GM18520 (cell line): ENCODE data around the gene ANXA3.
"Not testable (repeated sequence)": the region's sequence is repeated elsewhere in the genome, so short reads cannot be mapped to it uniquely, and the experiment has no call there.

Experiments used
- ATAC-seq: cut with Tn5 transposase; IDR thresholded peaks from one replicate; pipeline ENCODE4 v1.9.1; 2021; ENCODE audit not compliant: unreplicated experiment

Gene ANXA3

GRCh38 chr4:78551420-78552351 is at the start of gene ANXA3:
ANXA3 (plus strand) TSS chr4:78551770; CDS start chr4:78554474, 2,704 bp downstream.
- no peak for ATAC-seq

- not testable (repeated sequence) for ATAC-seq
Measured at GRCh38 chr4:78506260-78506659, 45.3 kb upstream of the ANXA3 start.

GRCh38 chr4:78509043-78509442 is 42.5 kb upstream of the ANXA3 start:
- no peak for ATAC-seq

GRCh38 chr4:78510108-78510507 is 41.5 kb upstream of the ANXA3 start:
- ATAC-seq, result no peak

GRCh38 chr4:78510681-78511080 is 40.9 kb upstream of the ANXA3 start:
- ATAC-seq, result no peak

- ATAC-seq, result no peak
Measured at GRCh38 chr4:78512357-78512920, 39.1 kb upstream of the ANXA3 start.

GRCh38 chr4:78513411-78513975 is 38.1 kb upstream of the ANXA3 start:
- no peak for ATAC-seq

- ATAC-seq, result no peak
Measured at GRCh38 chr4:78517050-78517652, 34.4 kb upstream of the ANXA3 start.

GRCh38 chr4:78518561-78518960 is 33.0 kb upstream of the ANXA3 start:
- ATAC-seq, result no peak

GRCh38 chr4:78519962-78520361 is 31.6 kb upstream of the ANXA3 start:
- ATAC-seq, result no peak

GRCh38 chr4:78520808-78521226 is 30.8 kb upstream of the ANXA3 start:
- no peak for ATAC-seq

- no peak for ATAC-seq
Measured at GRCh38 chr4:78524009-78524408, 27.6 kb upstream of the ANXA3 start.

- ATAC-seq, result no peak
Measured at GRCh38 chr4:78525559-78525958, 26.0 kb upstream of the ANXA3 start.

- ATAC-seq, result no peak
Measured at GRCh38 chr4:78527103-78527502, 24.5 kb upstream of the ANXA3 start.

GRCh38 chr4:78527555-78527954 is 24.0 kb upstream of the ANXA3 start:
- ATAC-seq, result no peak

GRCh38 chr4:78528327-78528726 is 23.2 kb upstream of the ANXA3 start:
- ATAC-seq, result no peak

GRCh38 chr4:78529569-78530209 is 21.9 kb upstream of the ANXA3 start:
- no peak for ATAC-seq

- ATAC-seq, result no peak
Measured at GRCh38 chr4:78532046-78532445, 19.5 kb upstream of the ANXA3 start.

GRCh38 chr4:78533854-78534253 is 17.7 kb upstream of the ANXA3 start:
- ATAC-seq, result no peak

GRCh38 chr4:78534286-78534955 is 17.1 kb upstream of the ANXA3 start:
- no peak for ATAC-seq

- ATAC-seq, result no peak
Measured at GRCh38 chr4:78542373-78542772, 9.2 kb upstream of the ANXA3 start.
